Parathyroid adenoma (tissue), 2 donors: ENCODE results near the gene LDAF1.
"Not testable (repeated sequence)": the region's sequence is repeated elsewhere in the genome, so short reads cannot be mapped to it uniquely, and the experiment has no call there.

Source experiments
- H2AFZ ChIP-seq: fragments of 300-600 bp; sonication (generic); one replicate; pipeline ENCODE4 v1.7.0; 2017; ENCODE audit warnings: antibody characterized with exemption, mild to moderate bottlenecking
- H3K27ac ChIP-seq: fragments of 300-600 bp; sonication (generic); one replicate; pipeline ENCODE4 v1.7.0; 2017
- H3K27me3 ChIP-seq: fragments of 300-600 bp; sonication (generic); one replicate; pipeline ENCODE4 v1.7.0; 2017; ENCODE audit warnings: low read length; ENCODE audit not compliant: control insufficient read depth, insufficient read depth
- H3K36me3 ChIP-seq: fragments of 300-600 bp; sonication (generic); one replicate; pipeline ENCODE4 v1.7.0; 2017; ENCODE audit warnings: low read length; ENCODE audit not compliant: control insufficient read depth, insufficient read depth
- H3K4me1 ChIP-seq: fragments of 300-600 bp; sonication (generic); one replicate; pipeline ENCODE4 v1.7.0; 2017; ENCODE audit warnings: control low read depth
- H3K4me2 ChIP-seq: fragments of 300-600 bp; sonication (generic); one replicate; pipeline ENCODE4 v1.7.0; 2017; ENCODE audit warnings: low read length
- H3K4me3 ChIP-seq: fragments of 300-600 bp; sonication (generic); one replicate; pipeline ENCODE4 v1.7.0; 2017; ENCODE audit warnings: low read depth, low read length
- H3K79me2 ChIP-seq: fragments of 300-600 bp; sonication (generic); one replicate; pipeline ENCODE4 v1.7.0; 2017; ENCODE audit warnings: control low read depth
- H3K9ac ChIP-seq: fragments of 300-600 bp; sonication (generic); one replicate; pipeline ENCODE4 v1.7.0; 2017; ENCODE audit warnings: mild to moderate bottlenecking
- H3K9me3 ChIP-seq: fragments of 300-600 bp; sonication (generic); one replicate; pipeline ENCODE4 v1.7.0; 2017; ENCODE audit warnings: low read length; ENCODE audit not compliant: control insufficient read depth
- TF ChIP-seq, protein P1 (sequence below): fragments of 300-600 bp; sonication (generic); IDR thresholded peaks from one replicate; pipeline ENCODE4 v1.7.0; 2017; ENCODE audit warnings: antibody characterized with exemption, mild to moderate bottlenecking
- donor health status: primary hyperparathyroidism.

The LDAF1 gene

DNA sequence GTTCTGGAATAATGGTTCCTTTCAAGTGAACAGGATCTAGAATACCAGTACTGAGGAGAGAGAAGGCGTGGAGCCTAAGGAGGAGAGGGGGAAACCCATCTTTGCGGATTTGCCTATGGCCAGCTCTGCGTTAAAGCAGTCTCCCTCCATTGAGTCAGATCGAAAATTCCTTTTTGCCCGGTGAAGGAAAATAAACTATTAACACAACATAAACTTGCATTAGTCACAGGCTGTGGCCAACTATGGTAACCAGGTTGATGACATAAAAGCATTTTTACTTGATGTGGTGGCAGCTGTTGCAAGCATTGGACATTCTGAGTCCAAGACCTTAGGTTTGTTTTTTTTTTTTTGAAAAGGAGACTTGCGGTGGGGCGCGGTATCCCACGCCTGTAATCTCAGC, 8.9 kb downstream of the LDAF1 start:
- Histone ChIP-seq H3K79me2 (no peaks in the 10 kb centered on the region), H3K36me3 (no peaks in the 10 kb centered on the region), H3K4me1 (no peaks in the 10 kb centered on the region), H3K9ac (no peak overlapping the region), H3K27me3 (no peaks in the 10 kb centered on the region), H3K9me3 (no peaks in the 10 kb centered on the region), H3K4me3 (no peak overlapping the region), H3K27ac (no peak overlapping the region), H3K4me2 (no peak overlapping the region), H2AFZ (no peak overlapping the region)
- TF ChIP-seq, protein P1, sequence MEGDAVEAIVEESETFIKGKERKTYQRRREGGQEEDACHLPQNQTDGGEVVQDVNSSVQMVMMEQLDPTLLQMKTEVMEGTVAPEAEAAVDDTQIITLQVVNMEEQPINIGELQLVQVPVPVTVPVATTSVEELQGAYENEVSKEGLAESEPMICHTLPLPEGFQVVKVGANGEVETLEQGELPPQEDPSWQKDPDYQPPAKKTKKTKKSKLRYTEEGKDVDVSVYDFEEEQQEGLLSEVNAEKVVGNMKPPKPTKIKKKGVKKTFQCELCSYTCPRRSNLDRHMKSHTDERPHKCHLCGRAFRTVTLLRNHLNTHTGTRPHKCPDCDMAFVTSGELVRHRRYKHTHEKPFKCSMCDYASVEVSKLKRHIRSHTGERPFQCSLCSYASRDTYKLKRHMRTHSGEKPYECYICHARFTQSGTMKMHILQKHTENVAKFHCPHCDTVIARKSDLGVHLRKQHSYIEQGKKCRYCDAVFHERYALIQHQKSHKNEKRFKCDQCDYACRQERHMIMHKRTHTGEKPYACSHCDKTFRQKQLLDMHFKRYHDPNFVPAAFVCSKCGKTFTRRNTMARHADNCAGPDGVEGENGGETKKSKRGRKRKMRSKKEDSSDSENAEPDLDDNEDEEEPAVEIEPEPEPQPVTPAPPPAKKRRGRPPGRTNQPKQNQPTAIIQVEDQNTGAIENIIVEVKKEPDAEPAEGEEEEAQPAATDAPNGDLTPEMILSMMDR: no peak

- no peaks in the 10 kb centered on the region for H3K79me2 ChIP-seq
- no peak overlapping the region for H2AFZ ChIP-seq
- no peaks in the 10 kb centered on the region for H3K36me3 ChIP-seq
- H3K9me3 ChIP-seq: no peaks in the 10 kb centered on the region
- H3K27me3 ChIP-seq: no peaks in the 10 kb centered on the region
- no peak overlapping the region for H3K27ac ChIP-seq
- TF ChIP-seq, protein P1: no peak
- no peak overlapping the region for H3K9ac ChIP-seq
- no peak overlapping the region for H3K4me2 ChIP-seq
- H3K4me1 ChIP-seq: no peaks in the 10 kb centered on the region
- no peak overlapping the region for H3K4me3 ChIP-seq
Measured at GRCh38 chr16:21167929-21168602, 9.6 kb downstream of the LDAF1 start.

DNA sequence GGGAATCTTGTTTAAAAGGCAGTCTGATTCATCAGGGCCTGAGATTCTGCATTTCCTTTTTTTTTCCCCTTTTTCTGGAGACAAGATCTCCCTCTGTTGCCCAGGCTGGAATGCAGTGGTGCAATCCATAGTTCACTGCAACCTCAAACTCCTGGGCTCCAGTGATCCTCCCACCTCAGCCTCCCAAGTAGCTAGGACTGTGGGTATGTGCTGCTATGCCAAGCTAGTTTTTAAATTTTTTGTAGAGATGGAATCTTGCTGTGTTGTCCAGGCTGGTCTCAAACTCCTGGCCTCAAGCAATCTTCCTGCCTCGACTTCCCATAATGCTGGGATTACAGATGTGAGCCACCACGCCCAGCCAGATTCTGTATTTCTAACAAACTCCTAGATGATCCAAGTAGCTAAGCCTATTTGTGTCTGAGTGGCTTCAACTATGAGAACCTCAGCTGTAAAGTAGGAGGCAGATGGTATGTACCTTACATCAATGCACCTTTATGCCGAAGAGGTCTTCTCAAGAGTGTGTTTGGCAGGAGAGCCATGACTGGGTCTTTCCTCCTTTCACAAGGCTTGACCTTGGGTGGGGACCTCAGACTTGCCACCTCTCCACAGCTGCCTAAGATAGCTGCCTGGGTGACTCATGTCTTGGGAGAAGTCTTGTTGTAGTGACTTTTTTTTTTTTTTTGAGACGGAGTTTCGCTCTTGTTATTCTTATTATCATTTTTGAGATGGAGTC, 10.9 kb downstream of the LDAF1 start:
- no peak overlapping the region for H3K9ac ChIP-seq
- H3K27me3 ChIP-seq: no peaks in the 10 kb centered on the region
- no peak overlapping the region for H2AFZ ChIP-seq
- H3K4me2 ChIP-seq: no peak overlapping the region
- TF ChIP-seq, protein P1: no peak
- H3K79me2 ChIP-seq: no peaks in the 10 kb centered on the region
- no peak overlapping the region for H3K4me3 ChIP-seq
- no peak overlapping the region for H3K27ac ChIP-seq
- no peaks in the 10 kb centered on the region for H3K9me3 ChIP-seq
- no peaks in the 10 kb centered on the region for H3K36me3 ChIP-seq
- H3K4me1 ChIP-seq: no peaks in the 10 kb centered on the region

DNA sequence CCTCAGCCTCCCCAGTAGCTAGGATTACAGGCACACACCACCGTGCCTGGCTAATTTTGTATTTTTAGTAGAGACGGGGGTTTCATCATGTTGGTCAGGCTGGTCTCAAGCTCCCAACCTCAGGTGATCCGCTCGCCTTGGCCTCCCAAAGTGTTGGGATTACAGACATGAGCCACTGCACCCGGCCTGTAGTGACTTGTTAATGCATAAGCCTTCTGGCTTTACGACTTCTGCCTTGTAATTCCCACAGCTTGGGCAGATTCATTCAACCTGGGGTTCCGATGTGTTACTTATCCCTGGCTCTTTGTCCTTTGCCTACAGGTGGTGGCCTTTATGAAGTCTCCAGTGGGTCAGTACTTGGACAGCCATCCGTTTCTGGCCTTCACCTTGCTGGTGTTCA, 11.6 kb downstream of the LDAF1 start:
- not testable (repeated sequence) for H3K79me2 ChIP-seq, H3K9me3 ChIP-seq, H3K27ac ChIP-seq, H3K9ac ChIP-seq, H3K27me3 ChIP-seq, H2AFZ ChIP-seq, H3K4me2 ChIP-seq, H3K4me3 ChIP-seq, H3K36me3 ChIP-seq, H3K4me1 ChIP-seq

- TF ChIP-seq, protein P1: no peak
- no peak overlapping the region for H3K4me3 ChIP-seq
- H3K4me1 ChIP-seq: no peaks in the 10 kb centered on the region
- H3K36me3 ChIP-seq: no peaks in the 10 kb centered on the region
- no peaks in the 10 kb centered on the region for H3K27me3 ChIP-seq
- no peak overlapping the region for H3K27ac ChIP-seq
- H3K79me2 ChIP-seq: no peaks in the 10 kb centered on the region
- no peak overlapping the region for H2AFZ ChIP-seq
- H3K9ac ChIP-seq: no peak overlapping the region
- no peak overlapping the region for H3K4me2 ChIP-seq
- no peaks in the 10 kb centered on the region for H3K9me3 ChIP-seq
Measured at GRCh38 chr16:21172650-21173049, 14.2 kb downstream of the LDAF1 start.
